KMS-11 (cell line): ENCODE results near the gene TMEM219.
A peak's percentile ranks its signal among the peaks of the same experiment; 100 is the strongest.

Source experiments
- H2AFZ ChIP-seq: fragments of 200-600 bp; sonication (generic); 2 replicates; pipeline ENCODE4 v1.6.1; 2016; ENCODE audit warnings: antibody characterized with exemption, mixed run types, low read depth
- H3K27ac ChIP-seq: fragments of 200-600 bp; sonication (generic); 2 replicates; pipeline ENCODE4 v1.6.1; 2016; ENCODE audit warnings: mild to moderate bottlenecking, mixed run types
- H3K27me3 ChIP-seq: fragments of 200-600 bp; sonication (generic); 2 replicates; pipeline ENCODE4 v1.6.1; 2017; ENCODE audit warnings: mild to moderate bottlenecking, low read depth, mixed run types, moderate library complexity; ENCODE audit not compliant: insufficient read depth
- H3K36me3 ChIP-seq: fragments of 200-600 bp; sonication (generic); 2 replicates; pipeline ENCODE4 v1.6.1; 2017; ENCODE audit warnings: mild to moderate bottlenecking, mixed run types; ENCODE audit not compliant: insufficient read depth
- H3K4me1 ChIP-seq: fragments of 200-600 bp; sonication (generic); 2 replicates; pipeline ENCODE4 v1.6.1; 2016; ENCODE audit warnings: mild to moderate bottlenecking, low read depth, mixed run types; ENCODE audit not compliant: poor library complexity, severe bottlenecking
- H3K4me2 ChIP-seq: fragments of 200-600 bp; sonication (generic); 2 replicates; pipeline ENCODE4 v1.7.0; 2016; ENCODE audit warnings: mild to moderate bottlenecking, mixed run types
- H3K4me3 ChIP-seq: fragments of 200-600 bp; sonication (generic); IDR thresholded peaks from 2 replicates; pipeline ENCODE4 v1.6.1; 2017; ENCODE audit warnings: low read depth, low read length, mixed read lengths; ENCODE audit not compliant: insufficient read depth
- H3K79me2 ChIP-seq: fragments of 200-600 bp; sonication (generic); 2 replicates; pipeline ENCODE4 v1.6.1; 2016; ENCODE audit warnings: low read depth, mixed run types; ENCODE audit not compliant: insufficient read depth
- H3K9ac ChIP-seq: fragments of 200-600 bp; sonication (generic); 2 replicates; pipeline ENCODE4 v1.6.1; 2016; ENCODE audit warnings: mild to moderate bottlenecking, mixed run types
- H4K20me1 ChIP-seq: fragments of 200-600 bp; sonication (generic); 2 replicates; pipeline ENCODE4 v1.6.1; 2016; ENCODE audit warnings: mild to moderate bottlenecking, mixed run types; ENCODE audit not compliant: insufficient read depth
- TF ChIP-seq, protein P1 (sequence below): fragments of 200-600 bp; sonication (generic); conservative IDR thresholded peaks from 2 replicates; pipeline ENCODE4 v1.6.1; 2017; ENCODE audit warnings: low read depth, mild to moderate bottlenecking, antibody characterized with exemption, low read length, moderate library complexity, mixed read lengths

The TMEM219 gene, protein sequence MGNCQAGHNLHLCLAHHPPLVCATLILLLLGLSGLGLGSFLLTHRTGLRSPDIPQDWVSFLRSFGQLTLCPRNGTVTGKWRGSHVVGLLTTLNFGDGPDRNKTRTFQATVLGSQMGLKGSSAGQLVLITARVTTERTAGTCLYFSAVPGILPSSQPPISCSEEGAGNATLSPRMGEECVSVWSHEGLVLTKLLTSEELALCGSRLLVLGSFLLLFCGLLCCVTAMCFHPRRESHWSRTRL

DNA sequence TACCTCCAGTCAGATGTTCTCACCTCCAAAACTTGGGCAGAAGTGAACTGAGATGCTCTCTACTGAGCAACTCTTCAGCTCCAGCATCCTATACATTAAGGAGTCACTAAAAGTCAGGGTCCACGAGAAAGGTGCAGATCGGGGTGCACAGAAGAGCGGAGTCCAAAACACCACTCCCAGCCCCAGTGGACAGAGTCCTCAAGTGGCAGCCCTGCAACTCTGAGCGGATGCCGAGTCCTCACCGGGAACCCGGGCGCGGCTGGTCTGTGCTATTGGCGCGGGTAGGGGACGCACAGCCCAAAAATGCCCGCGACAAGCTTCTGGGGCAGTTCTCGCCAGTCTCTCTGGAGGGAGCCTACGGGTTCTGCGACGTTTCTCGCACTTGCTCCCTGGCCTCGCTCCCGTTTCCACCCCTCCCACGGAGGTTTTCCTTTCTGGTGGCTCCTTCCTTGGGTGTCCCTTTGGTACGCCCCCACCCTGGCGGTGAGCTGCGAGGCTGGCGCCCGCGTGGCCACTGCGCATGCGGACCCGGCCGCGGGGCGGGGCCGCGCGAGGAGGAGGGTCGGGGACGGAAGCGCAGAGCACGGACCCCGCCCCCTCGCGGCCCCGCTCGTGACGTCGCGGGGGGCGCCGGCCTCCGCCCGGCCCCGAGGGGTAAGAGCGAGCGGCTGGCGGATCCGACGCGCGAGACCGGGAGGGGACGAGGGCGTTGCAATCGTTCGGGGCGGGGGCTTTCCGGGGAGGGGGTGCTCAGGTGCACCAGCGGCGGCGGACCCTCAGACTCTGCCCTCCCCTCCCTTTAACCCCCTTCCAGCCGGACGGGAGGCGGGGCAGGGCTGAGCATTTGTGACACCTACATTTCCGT lies at the start of gene TMEM219:
Gene TMEM219, plus strand, starts transcription at position 601 of the 865 bp plus-strand sequence. CDS start 1,065 bp downstream, outside the sequence.
- no peaks in the 10 kb centered on the region for H3K79me2 ChIP-seq
- H3K4me1 ChIP-seq = peaks cover 16% of the 10 kb centered on the region
- peak within 1 kb of the TSS; percentile 42 for H3K4me3 ChIP-seq
- no peaks in the 10 kb centered on the region for H3K27me3 ChIP-seq
- peak within 1 kb of the TSS; percentile 98 for H2AFZ ChIP-seq
- peak within 1 kb of the TSS; percentile 42; the same call in 1 of the 2 replicates for H3K9ac ChIP-seq
- H4K20me1 ChIP-seq = no peaks in the 10 kb centered on the region
- peak within 1 kb of the TSS; percentile 5; the same call in 1 of the 2 replicates for H3K27ac ChIP-seq
- H3K4me2 ChIP-seq = peak within 1 kb of the TSS; percentile 92
- TF ChIP-seq, protein P1, sequence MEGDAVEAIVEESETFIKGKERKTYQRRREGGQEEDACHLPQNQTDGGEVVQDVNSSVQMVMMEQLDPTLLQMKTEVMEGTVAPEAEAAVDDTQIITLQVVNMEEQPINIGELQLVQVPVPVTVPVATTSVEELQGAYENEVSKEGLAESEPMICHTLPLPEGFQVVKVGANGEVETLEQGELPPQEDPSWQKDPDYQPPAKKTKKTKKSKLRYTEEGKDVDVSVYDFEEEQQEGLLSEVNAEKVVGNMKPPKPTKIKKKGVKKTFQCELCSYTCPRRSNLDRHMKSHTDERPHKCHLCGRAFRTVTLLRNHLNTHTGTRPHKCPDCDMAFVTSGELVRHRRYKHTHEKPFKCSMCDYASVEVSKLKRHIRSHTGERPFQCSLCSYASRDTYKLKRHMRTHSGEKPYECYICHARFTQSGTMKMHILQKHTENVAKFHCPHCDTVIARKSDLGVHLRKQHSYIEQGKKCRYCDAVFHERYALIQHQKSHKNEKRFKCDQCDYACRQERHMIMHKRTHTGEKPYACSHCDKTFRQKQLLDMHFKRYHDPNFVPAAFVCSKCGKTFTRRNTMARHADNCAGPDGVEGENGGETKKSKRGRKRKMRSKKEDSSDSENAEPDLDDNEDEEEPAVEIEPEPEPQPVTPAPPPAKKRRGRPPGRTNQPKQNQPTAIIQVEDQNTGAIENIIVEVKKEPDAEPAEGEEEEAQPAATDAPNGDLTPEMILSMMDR = peak; percentile 34; the same call in 1 of the 2 replicates
- H3K36me3 ChIP-seq = no peaks in the 10 kb centered on the region

DNA sequence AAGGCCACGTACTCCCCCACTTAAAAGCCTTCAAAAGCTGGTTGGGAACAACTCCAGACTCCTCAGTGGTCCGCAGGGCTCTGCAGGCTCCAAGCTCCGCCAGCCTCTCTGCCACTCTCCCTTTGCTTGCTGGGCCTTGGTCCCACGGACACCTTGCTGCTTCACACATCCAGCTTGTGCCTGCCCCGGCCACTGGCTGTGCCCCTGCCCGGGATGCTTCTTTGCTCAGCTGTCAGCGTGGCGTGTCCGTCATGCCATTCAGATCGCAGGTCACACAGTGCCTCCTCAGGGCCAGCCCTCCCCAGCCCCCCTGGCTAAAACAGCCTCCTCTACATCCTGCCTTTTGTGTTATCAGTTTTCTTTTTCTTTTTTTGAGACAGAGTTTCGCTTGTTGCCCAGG lies 49.8 kb upstream of the TMEM219 start:
- Histone ChIP-seq H3K27me3 (no peaks in the 10 kb centered on the region), H3K79me2 (no peaks in the 10 kb centered on the region), H3K4me2 (no peak overlapping the region), H3K36me3 (no peaks in the 10 kb centered on the region), H3K27ac (no peak overlapping the region), H4K20me1 (no peaks in the 10 kb centered on the region), H3K4me3 (no peak overlapping the region), H2AFZ (no peak overlapping the region), H3K4me1 (no peaks in the 10 kb centered on the region), H3K9ac (no peak overlapping the region)
- TF ChIP-seq, protein P1 = no peak

DNA sequence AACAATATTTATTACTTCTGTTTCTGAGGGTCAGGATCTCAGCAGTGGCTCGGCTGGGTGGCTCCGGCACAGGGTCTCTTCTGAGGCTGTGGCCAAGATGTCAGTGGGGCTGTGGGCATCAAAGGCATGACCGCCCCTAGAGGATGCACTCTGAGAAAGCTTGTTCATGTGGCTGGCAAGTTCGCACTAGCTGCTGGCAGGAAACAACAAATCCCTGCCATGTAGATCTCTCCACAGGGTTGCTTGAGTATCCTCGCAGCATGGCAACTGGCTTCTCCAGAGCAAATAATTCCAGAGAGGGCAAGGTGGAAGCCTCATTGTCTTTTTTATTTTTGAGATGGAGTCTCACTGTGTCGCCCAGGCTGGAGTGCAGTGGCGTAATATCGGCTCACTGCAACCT lies 48.4 kb upstream of the TMEM219 start:
- no peaks in the 10 kb centered on the region for H3K4me1 ChIP-seq
- TF ChIP-seq, protein P1 = no peak
- H3K4me2 ChIP-seq = no peak overlapping the region
- no peaks in the 10 kb centered on the region for H3K36me3 ChIP-seq
- H3K9ac ChIP-seq = no peak overlapping the region
- H3K27me3 ChIP-seq = no peaks in the 10 kb centered on the region
- H3K79me2 ChIP-seq = no peaks in the 10 kb centered on the region
- no peak overlapping the region for H3K27ac ChIP-seq
- H3K4me3 ChIP-seq = no peak overlapping the region
- H2AFZ ChIP-seq = no peak overlapping the region
- H4K20me1 ChIP-seq = no peaks in the 10 kb centered on the region

DNA sequence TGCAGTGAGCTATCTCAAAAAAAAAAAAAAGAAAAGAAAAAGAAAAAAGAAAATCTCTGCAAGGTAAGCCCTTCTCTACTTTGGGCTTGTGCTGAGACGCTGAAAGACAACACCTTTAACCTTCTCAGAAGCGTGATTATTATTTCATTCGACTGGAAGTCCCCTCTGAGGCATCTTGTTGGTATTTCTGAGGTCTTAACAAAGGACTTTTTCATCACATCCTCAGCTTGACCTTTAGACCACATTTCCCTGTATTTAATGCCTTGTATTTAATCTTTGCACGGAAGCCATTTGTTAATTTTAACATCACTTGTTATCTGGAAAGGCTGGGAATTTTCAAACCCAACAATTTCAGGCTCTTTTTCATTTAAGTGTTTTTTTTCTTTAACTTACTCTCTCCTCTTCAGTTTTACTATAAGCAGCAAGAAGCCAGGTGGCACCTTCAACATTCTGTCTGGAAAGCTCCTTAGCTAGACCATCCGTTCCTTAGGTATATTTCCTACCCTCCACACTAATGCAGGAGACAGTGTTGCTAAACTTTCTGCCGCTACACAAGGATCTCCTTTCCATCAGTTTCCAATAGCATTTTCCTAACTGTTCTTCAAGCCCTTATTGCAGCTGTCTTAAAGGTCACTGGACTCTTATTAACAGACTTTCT lies 46.2 kb upstream of the TMEM219 start:
- no peaks in the 10 kb centered on the region for H3K4me1 ChIP-seq
- H3K4me3 ChIP-seq = no peak overlapping the region
- no peaks in the 10 kb centered on the region for H3K27me3 ChIP-seq
- no peak overlapping the region for H3K27ac ChIP-seq
- H3K9ac ChIP-seq = no peak overlapping the region
- TF ChIP-seq, protein P1 = no peak
- no peaks in the 10 kb centered on the region for H3K36me3 ChIP-seq
- no peaks in the 10 kb centered on the region for H4K20me1 ChIP-seq
- no peak overlapping the region for H3K4me2 ChIP-seq
- no peak overlapping the region for H2AFZ ChIP-seq
- H3K79me2 ChIP-seq = no peaks in the 10 kb centered on the region
